Activated effector memory CD4-positive, alpha-beta T cell treated with Interleukin-2 at 50 U/mL for 16 hours (primary cell): ENCODE results near the gene LDHAL6A.

Experiments
- DNase-seq: peaks from one replicate; pipeline ENCODE4 v3.0.0-alpha.2; 2020

Gene LDHAL6A

DNA sequence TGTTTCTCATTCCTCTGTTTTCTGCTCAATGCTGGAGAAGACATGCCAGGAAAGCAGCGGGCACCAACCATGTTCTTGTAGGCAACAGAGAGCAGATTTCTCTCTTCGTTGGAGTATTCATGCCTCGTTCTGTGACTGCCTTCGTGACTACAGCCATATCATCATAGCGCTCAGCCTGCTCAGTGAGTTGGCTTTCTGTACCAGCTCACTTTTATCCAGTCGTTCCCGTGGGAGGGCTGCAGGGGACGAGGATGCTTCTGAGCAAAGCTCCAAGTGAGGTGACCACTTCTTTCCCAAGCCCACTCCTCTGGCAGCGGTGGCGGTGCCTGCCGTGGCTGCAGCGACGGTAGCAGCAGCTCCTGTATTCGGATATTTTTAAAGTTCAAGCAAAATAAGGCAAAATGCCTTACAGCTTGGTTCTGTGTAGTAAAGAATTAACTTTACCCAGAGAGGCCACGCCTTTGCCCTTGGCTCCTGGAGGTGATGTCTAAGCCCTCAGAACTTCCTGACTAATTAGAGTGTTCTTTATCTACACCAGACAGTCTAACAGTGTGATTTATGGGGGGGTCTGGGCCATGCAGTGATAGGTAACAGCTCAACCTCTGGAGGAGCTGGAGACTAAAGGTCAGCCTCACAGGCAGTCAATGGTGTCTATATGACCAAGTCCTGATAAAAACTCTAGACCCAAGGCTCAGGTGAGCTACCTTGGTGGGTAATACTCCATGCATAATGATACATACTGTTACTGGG, 35.3 kb downstream of the LDHAL6A start:
- DNase-seq = no peak

DNA sequence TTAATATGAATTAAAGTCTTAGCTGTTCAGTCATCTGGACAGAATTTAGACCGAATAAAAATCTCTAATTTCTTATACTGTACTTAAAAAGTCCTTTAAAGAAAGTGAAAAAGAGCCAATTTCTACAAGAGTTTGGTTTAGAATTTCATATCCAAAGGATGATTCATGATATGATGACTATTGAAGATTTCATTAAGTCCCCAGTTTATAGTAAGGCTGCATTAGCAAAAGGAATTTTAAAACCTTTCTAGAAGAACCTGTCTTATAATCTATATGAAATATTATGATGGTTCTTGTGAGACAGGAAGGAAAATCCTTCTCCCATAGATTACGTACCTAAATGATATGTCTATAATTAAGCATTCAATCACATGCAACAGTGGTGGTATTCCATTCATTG, 36.3 kb downstream of the LDHAL6A start:
- DNase-seq = no peak

DNA sequence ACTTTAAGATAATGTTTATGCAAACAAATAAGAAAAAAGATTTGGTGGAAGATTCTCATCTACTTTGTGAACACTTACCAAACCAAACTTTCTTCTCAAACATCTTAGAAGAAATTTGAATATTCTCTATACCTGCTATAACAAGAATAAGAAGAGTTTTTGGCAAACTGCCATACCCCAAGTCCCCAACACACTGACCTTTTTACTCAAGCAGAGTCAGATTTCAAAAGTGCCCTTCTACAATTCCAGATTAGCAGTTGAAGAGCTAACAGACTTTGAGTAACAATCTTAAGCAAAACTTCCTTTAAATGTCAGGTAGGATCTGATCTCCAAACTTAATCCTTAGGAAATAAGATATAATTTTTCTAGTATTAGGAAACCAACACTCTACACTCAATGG, 37.2 kb downstream of the LDHAL6A start:
- DNase-seq = no peak

DNA sequence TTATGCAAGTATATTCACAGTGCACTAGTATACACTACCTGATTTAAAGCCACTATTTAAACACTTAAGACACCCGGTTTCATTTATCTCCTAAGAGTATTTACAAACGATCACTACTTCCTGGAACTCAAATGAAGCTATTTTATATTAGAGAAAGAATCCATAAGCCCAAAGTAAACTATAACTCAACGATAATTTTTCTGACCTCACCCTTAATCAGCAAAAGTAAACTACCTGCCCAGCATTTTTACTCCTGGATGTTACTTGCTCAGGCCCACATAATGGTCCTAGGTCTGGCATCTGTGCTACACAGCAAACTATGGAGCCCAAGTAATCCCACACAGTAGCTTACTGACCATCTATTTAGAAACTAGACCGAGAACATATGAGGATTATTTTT, 37.7 kb downstream of the LDHAL6A start:
- no peak for DNase-seq

DNA sequence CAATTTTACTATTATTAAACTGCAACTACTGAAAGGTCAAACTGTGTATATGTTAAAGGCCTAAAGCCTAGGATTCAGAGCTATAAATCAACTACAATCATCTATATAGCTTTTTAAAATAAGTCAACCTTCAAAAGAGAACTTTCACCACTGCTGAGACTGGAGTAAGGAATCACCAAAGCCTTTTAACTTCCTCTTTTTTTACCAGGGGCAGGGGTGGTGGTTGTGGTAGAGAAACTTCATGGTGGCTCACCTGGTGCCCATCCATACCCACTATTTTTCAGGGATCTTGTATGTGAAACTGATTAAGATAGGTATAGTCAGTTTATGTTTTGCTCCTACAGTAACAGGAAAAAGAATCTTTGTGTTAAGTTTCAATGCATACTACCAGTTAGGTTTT, 39.6 kb downstream of the LDHAL6A start:
- DNase-seq = no peak

DNA sequence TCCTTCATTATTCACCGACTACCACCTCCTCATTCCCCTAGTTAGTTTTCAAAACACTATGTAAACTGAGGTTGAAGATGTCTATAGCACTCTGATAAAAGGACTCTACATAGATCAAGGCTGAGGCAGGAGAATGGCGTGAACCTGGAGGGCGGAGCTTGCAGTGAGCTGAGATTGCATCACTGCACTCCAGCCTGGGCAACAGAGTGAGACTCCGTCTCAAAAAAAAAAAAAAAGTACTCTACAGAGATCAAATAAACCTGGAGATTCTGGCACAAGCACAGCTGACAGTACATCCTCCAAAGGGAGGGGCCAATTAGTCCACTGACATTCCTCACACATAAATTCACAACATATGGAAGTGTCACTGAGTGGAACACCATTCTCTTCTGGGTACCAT, 40.0 kb downstream of the LDHAL6A start:
- DNase-seq = no peak

DNA sequence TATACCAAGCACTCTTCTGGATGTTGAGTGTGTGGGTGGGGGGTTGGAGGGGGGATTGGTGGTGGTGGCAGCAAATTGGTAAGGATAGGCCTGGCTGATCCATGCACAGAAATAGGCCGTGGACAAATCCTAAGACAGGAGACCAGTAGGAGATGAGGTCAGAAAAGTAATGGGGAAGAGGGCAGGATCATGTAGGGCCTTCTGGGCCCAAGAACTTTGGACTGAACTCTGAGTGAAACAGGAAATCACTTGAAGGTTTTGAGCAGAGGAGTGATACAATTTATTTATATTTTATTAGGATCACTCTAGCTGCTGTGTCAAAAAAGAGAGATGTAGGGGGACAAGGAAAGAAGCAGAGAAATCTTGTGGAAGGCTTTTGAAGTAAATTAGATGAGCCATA, 42.4 kb downstream of the LDHAL6A start:
- DNase-seq = no peak

DNA sequence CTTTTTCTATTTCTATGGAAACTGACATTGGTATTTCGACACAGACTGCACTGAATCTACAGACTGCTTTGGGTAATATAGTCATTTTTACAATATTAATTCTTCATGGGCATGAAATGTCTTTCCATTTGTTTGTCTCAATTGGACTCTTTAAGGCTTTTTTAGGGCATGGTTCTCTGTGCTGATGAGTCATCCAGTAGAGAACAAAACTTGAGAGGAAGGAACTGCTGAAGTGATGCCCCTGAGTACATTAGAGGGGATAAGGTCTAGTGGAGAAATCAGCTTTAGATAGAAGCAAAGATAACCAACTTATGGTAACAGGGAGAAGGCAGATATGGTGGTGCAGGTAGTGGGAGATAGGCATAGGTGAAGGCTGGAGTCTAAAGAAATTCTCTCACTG, 46.0 kb downstream of the LDHAL6A start:
- DNase-seq = no peak

DNA sequence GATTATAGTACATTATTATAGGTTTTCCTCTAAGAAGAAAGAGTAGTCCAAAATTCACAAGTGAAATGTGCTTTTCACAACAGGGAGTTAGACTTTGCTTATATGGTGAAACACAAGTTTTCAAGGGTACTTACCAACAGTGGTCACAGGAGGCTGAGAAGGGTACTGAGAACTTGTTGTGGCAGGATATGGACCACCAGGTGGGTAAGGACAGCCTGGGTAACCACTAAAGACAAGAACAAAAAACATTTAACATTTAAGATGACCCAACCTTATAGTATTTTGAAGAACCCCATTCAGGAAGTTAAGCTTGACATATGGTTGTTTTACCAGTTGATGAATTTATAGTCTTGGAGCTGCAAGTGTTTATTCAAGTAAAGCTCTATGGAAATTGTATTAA, 46.7 kb downstream of the LDHAL6A start:
- no peak for DNase-seq

DNA sequence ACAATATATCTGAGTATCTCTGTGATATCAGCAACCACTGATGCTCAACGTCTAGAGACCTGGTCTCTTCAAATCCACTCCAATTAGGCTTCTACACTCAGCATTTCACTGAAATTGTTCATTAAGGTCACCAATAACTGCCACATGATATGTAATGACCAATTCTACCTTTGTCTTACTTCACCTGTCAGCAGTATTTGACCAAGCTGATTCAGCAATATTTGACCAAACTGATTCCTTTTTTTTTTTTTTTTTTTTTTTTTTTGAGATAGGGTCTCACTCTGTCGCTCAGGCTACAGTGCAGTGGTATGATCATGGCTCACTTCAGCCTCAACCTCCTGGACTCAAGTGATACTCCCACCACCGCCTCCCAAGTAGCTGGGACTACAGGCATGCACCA, 65.5 kb downstream of the LDHAL6A start:
- DNase-seq = no peak

DNA sequence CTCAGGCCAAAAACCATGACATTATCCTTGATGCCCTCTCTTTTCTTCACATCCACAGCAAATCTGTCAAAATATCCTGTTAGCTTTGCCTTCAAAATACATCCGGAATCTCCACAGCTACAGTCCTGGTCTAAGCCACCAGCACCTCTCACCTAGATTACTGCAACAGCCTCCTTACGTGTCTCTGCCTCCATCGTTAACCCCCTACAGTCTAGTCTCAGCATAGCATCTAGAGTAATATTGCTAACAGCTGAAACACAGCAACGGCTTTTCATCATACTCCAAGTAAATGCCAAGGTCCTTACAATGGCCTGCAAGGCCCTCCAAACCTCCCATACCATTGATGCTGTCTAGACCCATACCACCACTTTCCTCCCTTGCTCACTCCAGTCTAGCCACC, 66.7 kb downstream of the LDHAL6A start:
- DNase-seq = no peak

DNA sequence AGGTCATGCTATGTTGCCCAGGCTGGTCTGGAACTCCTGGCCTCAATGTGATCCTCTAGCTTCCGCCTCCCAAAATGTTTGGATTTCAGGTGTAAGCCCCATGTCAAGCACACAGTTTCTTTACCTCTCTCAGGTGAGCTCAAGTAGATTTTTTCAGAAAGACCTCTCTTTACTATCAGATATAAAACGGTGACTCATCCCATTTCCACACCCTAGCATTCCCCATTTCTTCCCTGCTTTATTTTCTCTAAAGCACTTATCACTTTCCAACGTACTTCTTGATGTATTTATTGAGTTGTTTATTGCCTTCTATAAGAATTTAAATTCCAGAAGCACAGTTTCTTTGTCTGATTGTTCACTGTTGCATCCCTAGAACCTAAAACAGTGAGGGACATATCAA, 67.4 kb downstream of the LDHAL6A start:
- no peak for DNase-seq

DNA sequence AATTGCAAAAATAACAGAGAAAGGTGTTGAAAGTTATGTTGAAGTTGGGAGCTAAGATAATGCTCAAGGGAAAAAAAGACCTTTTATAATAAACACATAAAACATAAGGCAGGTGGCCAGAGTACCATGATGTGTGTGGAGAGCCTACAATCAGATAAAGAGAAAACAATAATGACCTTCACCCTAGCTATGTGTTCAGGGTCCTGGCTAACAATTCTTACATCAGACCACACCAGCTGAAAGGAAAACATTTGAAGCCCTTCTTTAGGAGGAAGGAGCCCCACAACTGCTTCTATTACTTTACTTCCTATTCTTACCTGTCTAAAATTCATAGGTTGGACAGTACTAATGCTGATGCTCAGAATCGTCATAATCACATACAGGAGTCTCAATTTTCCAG, 68.6 kb downstream of the LDHAL6A start:
- no peak for DNase-seq

DNA sequence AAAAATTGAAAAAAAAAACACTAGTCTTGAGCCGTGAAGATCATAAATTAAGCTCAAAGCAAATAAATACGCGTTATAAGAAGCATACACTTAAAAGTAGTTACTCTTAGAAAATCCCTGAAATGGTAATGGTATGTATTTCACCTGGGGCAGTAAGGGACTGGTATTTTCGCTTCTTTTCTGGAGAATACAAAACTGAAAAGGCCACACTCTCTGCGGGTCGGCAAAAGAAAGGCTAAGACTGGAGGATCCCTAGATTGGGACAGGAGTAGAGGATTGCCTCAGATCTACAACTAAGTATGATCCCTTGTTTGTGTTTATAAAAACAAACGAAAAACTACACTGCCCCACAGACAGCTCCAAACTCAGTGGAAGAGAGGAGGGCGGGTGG, 70.5 kb downstream of the LDHAL6A start:
- no peak for DNase-seq

DNA sequence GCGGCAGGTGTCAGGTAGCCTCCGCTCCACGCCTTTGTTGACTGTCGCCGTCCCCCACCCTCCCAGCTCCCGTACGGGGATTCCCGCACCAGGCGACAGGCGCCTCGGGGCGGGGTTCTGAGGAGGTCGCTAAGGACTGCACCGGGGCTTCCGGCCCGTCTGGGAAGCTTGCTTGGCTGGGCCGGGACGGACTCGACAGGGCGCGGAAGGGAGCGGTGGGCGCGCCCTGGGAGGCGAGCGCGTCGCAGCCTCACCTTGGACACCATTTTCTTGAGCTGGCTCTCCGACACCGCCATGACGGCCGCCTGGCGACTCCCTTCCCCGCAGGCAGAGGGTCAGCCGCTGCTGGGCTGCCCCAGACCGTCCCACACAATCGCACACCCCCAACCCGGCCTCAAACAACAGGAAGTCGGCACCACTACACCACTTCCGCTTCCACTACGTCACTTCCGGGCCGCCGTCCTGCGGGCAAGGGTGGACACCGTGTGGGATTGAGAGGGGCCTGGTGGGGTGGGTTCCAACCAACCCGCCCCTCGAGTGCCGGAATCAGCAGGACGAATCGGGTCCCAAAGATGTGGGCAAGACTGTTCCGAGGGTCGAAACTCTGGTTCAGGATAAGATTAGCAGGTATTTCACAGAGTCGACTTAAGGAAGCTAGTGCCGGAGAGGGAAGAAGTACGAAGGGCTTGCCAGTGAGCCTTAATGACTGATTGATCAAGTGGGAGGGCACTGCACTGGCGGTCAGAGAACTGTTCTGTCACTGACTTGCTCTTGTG, 71.1 kb downstream of the LDHAL6A start, which contains the start of gene TSG101:
Gene TSG101, minus strand, starts transcription at position 422 of the 776 bp plus-strand sequence. Its CDS starts 126 bp downstream, at position 296.
- DNase-seq = peak; percentile 88

DNA sequence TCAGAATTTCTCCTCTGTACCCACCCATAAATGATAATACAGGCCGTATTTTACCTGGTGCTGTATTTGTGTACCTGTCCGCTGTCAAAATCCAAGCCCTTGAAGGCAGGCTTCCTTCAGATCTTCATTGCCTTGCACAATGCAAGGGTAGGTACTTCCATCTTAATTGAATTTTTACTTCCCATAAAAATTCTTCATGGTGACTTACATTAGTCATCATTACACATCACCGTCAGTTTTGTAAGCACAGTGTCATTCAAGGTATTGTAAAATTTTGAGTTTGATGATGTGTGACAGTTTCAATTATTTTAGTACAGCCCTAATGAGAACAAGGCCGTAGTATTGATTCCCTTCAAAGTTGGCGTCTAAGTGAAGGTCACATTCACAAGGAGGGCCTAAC, 71.9 kb downstream of the LDHAL6A start:
- DNase-seq = no peak
